Brain microvascular endothelial cell (primary cell): ENCODE data around the gene SRRM1.

ENCODE experiments used
- DNase-seq: peaks from one replicate; pipeline ENCODE4 v3.0.0-alpha.2; 2020
- H3K27ac ChIP-seq: fragments of 250-450 bp; sonication (Bioruptor Pico); 2 replicates; pipeline ENCODE4 v1.5.1; 2020; ENCODE audit warnings: mild to moderate bottlenecking, moderate library complexity
- H3K27me3 ChIP-seq: fragments of 250-450 bp; sonication (Bioruptor Pico); replicated peaks from 2 replicates; pipeline ENCODE4 v1.5.1; 2020; ENCODE audit warnings: mild to moderate bottlenecking
- H3K36me3 ChIP-seq: fragments of 250-450 bp; sonication (Bioruptor Pico); replicated peaks from 2 replicates; pipeline ENCODE4 v1.5.1; 2020; ENCODE audit warnings: mild to moderate bottlenecking
- H3K4me3 ChIP-seq: 2 replicates; pipeline ENCODE4 v1.5.1; 2011; ENCODE audit warnings: low read depth, mild to moderate bottlenecking, control low read depth, low read length, moderate library complexity
- CTCF ChIP-seq: IDR thresholded peaks from 2 replicates; pipeline ENCODE4 v1.5.1; 2011; ENCODE audit warnings: low read depth, mild to moderate bottlenecking, moderate library complexity, low read length, control low read depth, inconsistent platforms; ENCODE audit errors: missing control alignments
- in situ Hi-C: cut with HindIII; loops from 2 replicates; pipeline ENCODE4 v1.10.0; 2017; ENCODE audit warnings: low sequenced_read_pairs, low pct_ligation_motif_present

SRRM1 gene

GRCh38 chr1:24709791-24710441 is 66.8 kb downstream of the SRRM1 start:
- in situ Hi-C loops = no loop called here
- TF ChIP-seq CTCF = no peak
- no peak overlapping the region for H3K4me3 ChIP-seq
- H3K36me3 ChIP-seq = no peaks in the 10 kb centered on the region
- no peaks in the 10 kb centered on the region for H3K27me3 ChIP-seq
- H3K27ac ChIP-seq = no peak overlapping the region
- no peak for DNase-seq

DNA sequence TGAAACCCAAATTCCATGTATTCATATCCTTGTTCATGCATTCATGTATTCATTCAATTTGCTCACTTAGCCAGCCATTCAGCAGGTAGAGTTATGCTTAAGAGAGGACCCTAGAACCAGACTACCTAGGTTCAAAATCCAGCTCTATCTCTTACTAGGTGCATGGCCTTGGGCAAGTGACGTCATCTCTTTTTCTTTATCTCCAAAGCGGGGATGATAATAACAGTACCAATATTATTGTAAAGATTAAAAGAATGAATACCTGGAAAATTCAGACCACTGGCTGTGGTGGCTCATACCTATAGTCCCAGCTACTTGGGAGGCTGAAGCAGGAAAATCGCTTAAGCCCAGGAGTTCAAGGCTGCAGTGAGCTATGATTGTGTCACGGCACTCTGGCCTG is 68.2 kb downstream of the SRRM1 start:
- no peak for DNase-seq
- no peak overlapping the region for H3K27ac ChIP-seq
- no peak for TF ChIP-seq CTCF
- H3K27me3 ChIP-seq = no peaks in the 10 kb centered on the region
- no peak overlapping the region for H3K4me3 ChIP-seq
- in situ Hi-C loops = no loop called here
- H3K36me3 ChIP-seq = no peaks in the 10 kb centered on the region

DNA sequence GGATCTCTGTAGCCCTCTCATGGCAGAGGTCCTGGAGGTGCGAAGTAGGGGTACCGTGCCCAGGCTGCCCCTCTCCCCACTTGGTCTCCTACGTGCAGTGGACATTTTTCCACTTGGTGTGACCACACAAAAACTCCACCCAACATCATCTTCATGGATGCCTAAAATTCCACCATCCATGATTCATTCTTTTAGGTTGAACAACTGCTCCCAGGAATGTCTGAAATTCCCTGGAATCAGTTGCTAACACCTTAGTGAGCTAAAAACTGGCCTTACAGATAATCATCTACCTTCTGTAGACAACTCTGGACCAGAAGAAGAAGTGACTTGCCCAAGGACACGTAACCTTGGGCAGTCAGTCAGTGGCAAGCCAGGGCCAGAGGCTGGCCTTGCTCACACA is 70.1 kb downstream of the SRRM1 start:
- Histone ChIP-seq H3K4me3 (no peak overlapping the region), H3K27me3 (no peaks in the 10 kb centered on the region), H3K36me3 (no peaks in the 10 kb centered on the region), H3K27ac (no peak overlapping the region)
- DNase-seq = no peak
- in situ Hi-C loops = no loop called here
- TF ChIP-seq CTCF = no peak

GRCh38 chr1:24713736-24714135 is 70.6 kb downstream of the SRRM1 start:
- in situ Hi-C loops = no loop called here
- no peak for DNase-seq
- Histone ChIP-seq H3K27me3 (no peaks in the 10 kb centered on the region), H3K27ac (no peak overlapping the region), H3K4me3 (no peak overlapping the region), H3K36me3 (no peaks in the 10 kb centered on the region)
- TF ChIP-seq CTCF = no peak

GRCh38 chr1:24714859-24715520 is 71.9 kb downstream of the SRRM1 start:
- Histone ChIP-seq H3K36me3 (no peaks in the 10 kb centered on the region), H3K27me3 (no peaks in the 10 kb centered on the region), H3K27ac (no peak overlapping the region), H3K4me3 (no peak overlapping the region)
- in situ Hi-C loops = no loop called here
- no peak for DNase-seq
- TF ChIP-seq CTCF = no peak

DNA sequence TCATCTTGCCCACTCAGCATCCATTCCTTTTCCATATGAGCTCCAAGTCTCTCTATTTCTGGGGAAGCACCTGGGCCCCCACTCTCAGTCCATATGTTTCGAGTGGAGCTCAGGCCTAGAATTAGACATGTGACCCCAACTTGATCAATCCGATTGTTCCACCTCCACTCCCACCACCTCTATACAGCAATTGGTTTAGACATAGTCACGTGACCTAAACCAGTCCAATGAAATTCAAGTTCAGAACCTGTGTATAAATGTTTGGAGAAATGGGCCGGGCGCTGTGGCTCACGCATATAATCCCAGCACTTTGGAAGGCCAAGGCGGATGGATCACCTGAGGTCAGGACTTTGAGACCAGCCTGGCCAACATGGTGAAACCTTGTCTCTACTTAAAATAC is 72.6 kb downstream of the SRRM1 start:
- in situ Hi-C loops = no loop called here
- H3K27ac ChIP-seq = no peak overlapping the region
- no peak for DNase-seq

More for the DNA sequence above, 72.6 kb downstream of the SRRM1 start:
- no peak for TF ChIP-seq CTCF
- Histone ChIP-seq H3K27me3 (no peaks in the 10 kb centered on the region), H3K4me3 (no peak overlapping the region), H3K36me3 (no peaks in the 10 kb centered on the region)
